Testis (tissue), 2 donors: ENCODE measurements around the gene AKR1A1.

Experiments used
- CTCF ChIP-seq, 3 experiments: fragments of 450-650 bp in 2 of 3; fragments of 200-600 bp in 1 of 3; sonication (generic) in 1 of 3; IDR thresholded peaks; one replicate each; pipeline ENCODE4 v1.5.1; 2016 to 2019; ENCODE audit warnings: antibody characterized with exemption in 3 of 3, mild to moderate bottlenecking in 2 of 3, moderate library complexity in 1 of 3
- POLR2A ChIP-seq: fragments of 450-650 bp; IDR thresholded peaks from one replicate; pipeline ENCODE4 v1.6.1; 2017; ENCODE audit warnings: antibody characterized with exemption, mild to moderate bottlenecking, moderate library complexity

GRCh38 chr1:45585110-45585426 lies 34.4 kb downstream of the AKR1A1 start:
- TF ChIP-seq CTCF (IDR thresholded peaks at IDR 0.05) (no peak), POLR2A (no peak)
